Peyer's patch (tissue), 4 donors: Measurements from ENCODE around the gene NFE2L3.
"Not testable (repeated sequence)": the region's sequence is repeated elsewhere in the genome, so short reads cannot be mapped to it uniquely, and the experiment has no call there.

ENCODE experiments used
- CTCF ChIP-seq, 6 experiments: fragments of 450-650 bp in 4 of 6; fragments of 200-600 bp in 2 of 6; sonication (generic) in 1 of 6; IDR thresholded peaks; one replicate each; pipeline ENCODE4 v1.5.1; 2017 to 2019; ENCODE audit warnings: antibody characterized with exemption in 6 of 6, mild to moderate bottlenecking in 3 of 6, moderate library complexity in 1 of 6
- POLR2A ChIP-seq, 2 donors: fragments of 450-650 bp; IDR thresholded peaks; one replicate each; pipeline ENCODE4 v1.5.1; 2017; ENCODE audit warnings: antibody characterized with exemption in 2 of 2, mild to moderate bottlenecking in 2 of 2, moderate library complexity in 2 of 2

- TF ChIP-seq CTCF, POLR2A (IDR thresholded peaks at IDR 0.05): not testable (repeated sequence)
These were observed 25.3 kb downstream of the NFE2L3 start for GRCh38 chr7:26177269-26177668.
